NCI-H1930 (cell line): ENCODE measurements around the gene ZIC5.

Experiments used
- DNase-seq, 2 experiments: peaks; one replicate each; lab custom pipeline; 2025; lab: John Stamatoyannopoulos, UW

Gene ZIC5

DNA sequence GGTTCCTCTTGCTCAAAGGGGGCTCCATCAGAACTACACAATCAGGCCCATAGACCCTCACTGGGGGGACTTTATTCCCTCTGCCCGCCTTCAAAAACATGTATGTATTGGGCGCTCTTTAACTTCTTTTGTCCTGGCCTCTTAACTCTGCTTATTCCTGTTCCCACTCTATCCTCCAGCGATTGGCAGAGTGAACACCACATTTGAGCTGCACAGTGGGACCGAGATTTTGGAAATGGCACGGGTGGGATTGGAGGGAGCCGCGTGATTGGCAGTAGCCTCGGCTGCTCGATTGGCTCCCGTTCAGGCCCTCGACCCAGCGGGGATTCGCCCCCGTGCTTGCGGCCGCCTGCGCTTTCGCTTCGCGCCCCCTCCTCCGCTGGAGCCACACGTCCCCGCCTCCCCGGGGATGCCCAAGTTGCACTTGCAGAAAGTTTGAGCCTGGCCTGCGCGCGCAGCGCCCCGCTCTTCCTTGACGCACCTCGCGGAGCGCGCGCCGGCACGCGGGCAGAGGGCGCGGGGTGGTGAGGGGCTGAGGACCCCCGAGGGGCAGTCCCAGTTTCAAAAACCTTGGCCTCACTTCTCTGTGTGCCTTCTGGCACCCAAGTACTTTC is at the start of gene ZIC5:
ZIC5 (minus strand) TSS at position 192 of the 614 bp plus-strand sequence; CDS start at position 28, 164 bp downstream.
- no peak for DNase-seq

DNA sequence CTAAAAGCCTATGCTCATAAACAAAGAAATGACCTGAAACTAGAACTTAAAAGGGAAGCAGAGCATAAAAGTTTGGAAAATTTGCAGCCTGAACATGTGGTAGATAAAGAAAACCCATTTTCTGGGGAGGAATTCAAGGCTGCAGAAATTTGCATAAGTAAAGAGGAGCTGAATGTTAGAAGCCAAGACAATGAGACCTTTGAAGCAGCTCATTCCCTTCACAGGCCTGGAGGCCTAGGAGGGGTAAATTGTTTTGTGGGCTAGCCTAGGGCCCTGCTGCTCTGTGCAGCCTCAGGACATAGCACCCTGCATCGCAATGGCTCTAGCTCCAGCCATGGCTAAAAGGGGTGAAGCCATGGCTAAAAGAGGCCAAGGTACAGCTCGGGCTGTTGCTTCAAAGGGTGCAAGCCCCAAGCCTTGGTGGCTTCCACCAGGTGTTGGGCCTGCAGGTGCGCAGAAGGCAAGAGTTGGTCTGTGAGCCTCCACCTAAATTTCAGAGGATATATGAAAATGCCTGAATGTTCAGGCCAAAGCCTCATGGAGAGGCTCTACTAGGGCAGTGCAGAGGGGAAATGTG is 48.3 kb upstream of the ZIC5 start:
- DNase-seq, result no peak

DNA sequence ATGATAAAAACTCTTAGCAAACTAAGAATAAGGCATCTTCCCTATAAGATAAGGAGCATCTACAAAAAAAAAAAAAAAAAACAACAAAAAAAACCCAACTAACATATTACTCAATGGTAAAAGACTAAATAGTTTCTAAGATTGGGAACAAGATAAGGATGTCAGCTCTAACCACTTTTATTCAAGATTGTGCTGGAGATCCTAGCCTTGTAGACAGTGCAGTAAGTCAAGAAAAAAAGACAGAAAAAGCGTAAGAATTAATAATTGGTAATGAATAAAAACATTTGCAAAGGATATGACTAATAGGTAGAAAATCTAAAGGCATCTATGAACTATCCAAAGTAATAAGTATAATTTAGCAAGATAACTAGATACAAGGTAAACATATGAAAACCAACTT is 43.1 kb upstream of the ZIC5 start:
- no peak for DNase-seq

DNA sequence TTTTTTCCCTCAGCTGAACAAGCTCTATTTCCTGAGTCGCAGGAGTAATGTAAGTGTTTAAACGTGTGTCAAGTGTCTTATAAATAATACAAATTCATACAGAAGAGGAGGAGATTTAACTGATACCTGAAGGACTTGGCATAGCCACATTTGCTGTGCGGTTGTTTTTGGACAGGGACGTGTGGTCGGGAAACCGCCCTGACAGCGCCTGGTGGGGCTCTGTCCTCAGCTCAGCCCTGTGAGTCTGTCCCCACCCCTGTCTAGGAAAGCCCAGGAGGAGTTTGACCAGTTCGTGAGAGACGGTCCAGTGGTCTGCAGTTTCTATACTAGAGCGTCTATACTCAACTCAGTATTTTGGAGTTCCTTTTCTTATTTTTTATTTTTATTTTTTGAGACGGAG is 26.7 kb upstream of the ZIC5 start:
- DNase-seq, result no peak

DNA sequence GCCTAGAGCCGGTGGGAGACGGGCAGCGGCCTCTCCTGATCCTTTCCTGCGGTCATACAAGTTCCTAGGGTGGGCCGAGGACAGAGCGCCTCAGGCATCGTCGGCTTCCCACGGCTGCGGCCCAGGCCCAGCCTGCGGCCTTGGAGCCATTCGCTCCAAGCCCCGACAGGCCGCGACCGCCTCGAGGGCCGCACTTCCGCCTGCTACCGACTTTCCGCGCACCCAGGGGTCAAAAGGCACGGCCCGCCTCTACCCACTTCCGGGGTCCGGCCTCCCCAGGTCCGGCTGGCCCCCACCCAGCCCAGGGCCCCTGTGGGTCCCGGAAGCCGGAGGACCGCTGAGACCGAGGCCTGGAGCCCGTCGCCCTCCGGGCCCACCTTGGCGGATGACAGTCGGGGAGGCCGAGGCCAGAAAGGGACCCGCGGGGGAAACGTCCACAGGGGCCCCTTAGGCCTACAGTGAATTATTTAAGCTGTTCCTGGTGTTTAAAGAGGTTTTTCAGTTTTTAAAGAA is 26.2 kb upstream of the ZIC5 start:
- DNase-seq, result no peak

DNA sequence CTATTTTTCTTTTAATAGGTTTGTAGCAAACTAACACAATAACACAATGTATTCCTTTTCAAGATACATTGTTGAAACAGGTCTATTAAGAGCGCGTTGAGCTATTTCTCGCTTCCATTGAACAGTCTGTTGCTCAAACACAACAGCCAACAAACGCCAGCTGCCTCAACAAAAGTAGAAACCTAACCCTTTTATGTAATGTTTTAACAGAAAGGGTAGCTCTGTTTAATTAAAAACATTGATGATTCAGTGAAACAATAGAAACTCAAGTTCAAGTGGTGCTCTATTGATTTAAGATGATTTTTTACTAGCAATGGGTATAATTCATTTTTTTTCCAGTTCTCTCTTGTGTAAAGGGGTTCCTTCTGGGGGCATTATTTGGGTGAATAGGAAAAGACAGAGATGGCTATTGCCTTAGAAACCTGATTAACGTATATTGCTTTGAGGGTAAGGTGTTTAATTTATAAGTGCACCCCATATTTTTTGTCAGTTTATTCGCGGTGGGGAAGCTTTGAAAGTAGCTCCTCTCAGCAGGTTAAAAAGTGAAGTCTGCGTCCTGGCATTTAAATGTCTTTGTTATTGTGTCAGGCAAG is 24.9 kb upstream of the ZIC5 start:
- peak; percentile 93 for DNase-seq

DNA sequence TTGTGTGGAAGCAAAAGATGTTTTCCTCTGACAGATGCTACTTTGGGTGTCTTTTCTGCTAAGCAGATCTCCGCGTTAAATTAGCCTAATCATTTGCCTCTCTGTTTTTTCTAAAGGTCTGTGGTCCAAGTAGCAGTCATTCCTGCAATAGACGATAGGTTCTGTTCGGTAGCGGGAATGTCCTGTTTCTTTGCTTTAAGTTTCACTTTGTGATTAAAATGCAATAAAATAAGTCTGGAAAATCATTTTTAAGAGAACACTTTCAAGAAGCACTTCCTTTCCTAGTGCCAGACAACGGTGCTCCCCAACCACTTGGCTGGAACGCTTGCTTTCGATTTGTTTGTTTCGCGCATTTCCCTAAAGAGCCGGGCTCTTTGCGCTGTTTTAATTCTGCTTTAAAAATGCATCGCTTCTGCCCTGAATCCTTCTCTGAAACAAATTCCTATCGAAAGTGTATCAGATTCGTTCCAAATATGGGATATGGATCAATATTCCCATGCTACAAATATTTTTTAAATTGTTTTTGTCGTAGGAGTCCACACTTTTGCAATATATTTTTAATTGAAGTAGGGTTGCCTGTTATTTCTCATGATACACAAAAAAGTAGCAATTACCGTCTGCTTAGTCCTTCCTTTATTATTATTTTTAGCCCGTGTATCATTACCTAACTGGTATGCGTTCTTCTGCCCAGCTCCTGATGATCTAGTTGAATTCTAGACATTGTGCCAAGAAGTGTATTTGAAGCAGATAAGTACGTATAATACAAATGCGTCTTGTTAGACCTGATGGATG is 24.2 kb upstream of the ZIC5 start:
- DNase-seq, result peak; percentile 52 to 66

DNA sequence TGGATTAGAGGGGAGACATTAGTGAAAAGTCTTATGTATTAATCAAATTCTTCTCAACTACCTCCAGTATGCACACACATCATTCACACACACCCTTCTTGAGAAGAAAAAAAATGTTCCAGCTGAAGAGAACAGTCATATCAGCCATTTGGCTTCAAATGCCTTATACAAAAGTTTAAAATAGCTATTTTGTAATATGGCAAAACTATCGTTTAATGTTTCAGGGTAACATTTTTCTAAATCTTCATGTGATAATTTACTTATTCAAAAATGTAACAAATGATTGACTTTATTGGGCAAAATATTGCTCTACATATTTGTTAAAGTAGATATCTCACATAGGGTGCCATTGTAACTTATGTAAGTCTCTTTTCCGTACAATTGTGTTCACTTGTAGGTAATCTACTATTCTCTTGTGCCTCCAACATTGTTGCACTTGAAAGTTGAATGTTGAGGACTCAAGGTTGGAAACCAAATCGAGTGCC is 23.6 kb upstream of the ZIC5 start:
- DNase-seq, result no peak

DNA sequence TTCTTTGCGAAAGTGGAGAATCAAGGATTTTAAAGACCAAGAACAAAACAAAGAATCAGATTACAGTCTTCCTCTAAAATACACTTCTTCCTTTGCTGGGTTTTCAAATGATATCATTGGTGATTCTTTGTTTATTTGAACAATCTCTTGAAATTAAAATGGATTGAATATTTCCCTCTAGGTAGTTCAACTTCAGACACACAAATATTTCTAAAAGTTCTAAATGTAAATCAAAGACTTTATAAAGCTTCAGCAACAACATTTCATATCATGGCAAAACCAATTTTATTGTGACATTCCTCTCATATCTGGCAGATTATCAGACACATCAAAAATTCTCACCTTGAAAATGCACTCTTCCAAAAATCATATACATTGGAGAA is 23.1 kb upstream of the ZIC5 start:
- no peak for DNase-seq

DNA sequence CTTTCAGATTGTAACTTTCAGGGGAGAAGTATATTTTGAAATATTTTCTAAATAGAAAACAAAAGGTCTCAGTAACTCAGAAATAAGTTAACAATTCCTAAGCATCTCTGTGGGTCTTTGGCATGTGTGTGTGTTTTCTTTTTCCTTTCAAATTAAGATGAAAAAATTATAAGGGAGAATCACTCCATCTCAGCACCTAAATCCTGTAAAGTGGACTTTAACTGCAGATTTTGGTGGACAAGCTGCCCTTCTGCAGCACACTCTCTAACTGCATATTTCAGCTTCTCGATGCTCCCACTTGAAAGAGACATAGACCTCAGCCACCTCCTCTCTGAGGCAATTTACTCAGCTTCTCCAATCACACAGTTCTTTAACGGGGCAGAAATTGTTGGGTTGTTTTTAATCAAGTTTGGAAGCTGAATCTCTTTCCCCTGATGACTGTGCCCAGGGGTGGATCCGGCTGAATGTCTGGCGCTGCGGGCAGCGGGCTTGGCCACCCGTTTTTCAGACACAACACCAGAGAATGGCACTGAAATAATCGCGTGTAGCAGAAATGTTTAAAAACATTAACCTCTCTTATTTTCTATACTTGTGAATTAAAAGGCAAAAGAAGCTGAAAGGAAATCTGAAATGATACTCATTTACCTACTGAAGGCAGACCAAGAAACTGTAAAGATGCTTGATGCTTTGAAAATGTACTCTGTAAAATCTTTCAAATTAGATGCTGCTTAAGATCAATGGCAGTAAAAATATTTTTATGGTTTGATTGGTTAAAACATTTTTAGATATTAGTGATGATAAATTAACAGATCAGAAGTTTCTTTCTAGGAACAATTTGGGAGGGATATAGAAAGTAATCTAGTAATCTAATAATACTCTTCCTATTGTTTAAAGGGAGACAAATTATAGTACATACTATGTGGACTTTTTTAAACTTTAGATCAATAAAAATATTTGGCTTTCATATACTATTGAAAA is 22.4 kb upstream of the ZIC5 start:
- no peak for DNase-seq

DNA sequence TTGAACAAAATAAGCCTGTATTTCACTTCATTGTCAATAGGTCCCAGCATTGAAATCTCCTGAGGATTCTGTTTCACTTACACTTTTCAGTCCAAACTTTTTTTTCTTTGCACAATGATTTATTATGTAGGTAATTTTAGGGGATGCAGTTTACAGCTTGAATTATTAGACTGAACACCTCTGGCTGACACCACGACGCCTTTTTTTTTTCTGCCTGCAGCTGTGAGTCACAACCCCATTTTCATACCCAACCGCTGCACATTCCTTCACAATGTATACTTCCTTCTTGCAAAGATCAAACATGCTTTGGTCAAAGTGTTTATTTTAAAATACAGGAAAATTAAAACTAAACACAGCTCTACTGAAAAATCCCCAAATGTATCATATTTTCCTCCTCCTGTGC is 21.4 kb upstream of the ZIC5 start:
- DNase-seq, result no peak

DNA sequence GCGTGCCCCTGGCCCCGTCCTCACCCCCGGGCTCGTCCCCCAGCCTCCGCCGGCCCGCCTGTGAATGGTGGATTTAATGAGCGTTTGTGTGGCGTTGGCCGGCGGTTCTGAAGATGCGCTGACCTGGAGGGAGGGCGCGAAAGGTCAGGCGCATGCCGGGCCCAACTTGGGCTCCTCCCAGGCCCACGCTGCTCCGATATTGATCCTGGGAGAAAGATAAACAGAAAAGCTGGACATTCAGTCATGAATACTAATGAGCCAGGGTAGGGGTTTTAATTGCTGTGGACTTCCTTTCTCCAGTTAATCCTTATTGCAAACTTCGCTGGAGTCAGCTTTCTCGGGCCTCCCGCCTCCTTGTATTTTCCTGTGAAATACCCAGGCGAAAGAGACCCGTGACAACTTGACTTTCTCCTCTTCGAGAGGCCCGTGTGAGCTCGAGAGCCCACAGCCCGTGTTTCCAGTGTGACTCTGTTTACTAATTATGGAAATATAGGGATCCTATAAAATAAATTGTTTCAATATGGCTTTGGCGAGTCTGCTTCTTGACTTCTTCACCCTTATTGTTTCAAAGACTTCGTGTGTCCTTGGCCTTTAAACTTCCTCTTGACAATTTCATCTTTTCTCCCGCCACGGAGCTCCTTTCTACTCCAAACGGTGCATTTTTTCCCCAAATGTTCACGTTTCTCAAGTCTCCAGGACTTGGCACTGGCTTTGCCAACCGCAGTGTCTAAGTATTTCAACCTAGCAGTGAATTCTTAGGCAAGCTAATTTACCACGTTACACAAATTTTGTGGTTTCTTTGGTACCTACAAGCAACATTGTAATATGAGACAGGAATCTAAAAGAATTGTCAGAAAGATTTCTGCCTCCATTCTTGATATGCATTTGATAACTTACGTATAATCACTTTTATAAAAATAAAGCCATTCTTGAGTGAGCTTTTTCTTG is 20.5 kb upstream of the ZIC5 start:
- DNase-seq, result no peak

DNA sequence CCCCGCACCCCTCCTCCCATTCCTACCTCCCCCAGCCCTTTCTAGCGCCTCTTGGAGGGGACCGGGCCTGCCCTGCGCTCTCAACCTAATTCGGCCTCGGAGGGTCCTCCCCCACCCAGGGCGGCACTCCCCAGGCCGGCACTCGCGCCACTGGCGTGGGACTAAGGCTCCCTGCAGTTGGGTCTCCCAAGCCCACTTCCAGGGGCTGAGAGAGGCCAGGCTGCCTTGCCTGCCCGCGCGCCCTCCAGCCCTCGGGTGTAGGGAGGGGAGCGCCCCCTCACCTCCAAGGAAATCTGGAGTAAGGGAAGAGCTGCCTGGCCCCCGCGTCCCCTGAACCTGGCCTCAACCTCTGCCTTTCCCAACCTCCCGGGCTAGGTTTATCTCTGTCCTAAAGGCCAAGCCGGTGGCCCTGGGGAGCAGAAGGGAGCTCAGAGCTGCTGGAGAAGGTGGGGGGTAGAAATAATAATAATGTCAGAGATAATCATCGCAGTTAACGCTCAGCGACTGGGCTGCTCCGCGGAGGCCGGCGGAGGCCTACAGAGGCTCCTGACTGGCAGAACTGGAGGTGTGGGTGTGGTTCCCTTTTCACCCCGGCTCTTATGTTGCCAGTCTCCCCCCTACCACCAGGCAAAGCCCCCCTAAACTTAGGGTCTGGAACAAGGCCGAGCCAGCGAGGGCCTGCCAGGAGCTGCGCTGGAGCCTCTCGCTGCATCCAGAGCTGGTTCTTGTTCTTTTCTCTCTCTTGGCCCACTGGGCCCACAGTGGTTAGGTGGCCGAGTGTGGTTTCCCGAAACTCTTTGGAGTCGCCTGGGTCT is 19.7 kb upstream of the ZIC5 start:
- DNase-seq, result no peak

DNA sequence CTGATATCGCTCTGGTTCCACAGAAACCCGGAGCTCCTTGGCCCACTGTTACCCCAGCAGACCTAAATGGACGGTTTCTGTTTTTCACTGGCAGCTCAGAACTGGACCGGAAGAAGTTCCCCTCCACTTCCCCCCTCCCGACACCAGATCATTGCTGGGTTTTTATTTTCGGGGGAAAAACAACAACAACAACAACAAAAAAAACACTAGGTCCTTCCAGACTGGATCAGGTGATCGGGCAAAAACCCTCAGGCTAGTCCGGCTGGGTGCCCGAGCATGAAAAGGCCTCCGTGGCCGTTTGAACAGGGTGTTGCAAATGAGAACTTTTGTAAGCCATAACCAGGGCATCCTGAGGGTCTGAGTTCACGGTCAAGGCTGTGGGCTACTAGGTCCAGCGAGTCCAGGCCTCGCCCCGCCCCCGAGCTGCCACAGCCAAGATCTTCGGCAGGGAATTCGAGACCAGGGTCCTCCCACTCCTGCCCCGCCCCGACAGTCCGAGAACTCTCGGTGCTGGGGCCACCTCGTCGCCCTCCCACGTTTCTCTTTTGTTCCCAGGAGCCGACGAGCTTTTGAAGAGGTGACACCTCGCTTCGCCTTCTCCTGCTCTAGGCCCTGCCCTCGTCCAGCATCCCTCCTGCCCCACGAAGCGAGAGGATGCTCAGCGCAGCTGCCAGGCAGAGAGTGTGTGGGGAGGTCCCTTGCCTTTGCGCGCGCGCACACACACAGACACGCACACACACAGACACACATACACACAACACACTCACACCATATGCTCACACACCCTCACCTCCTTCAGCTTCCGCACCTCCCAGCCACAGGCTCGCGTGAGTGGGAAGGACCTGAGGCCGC is 18.8 kb upstream of the ZIC5 start:
- DNase-seq, result no peak

DNA sequence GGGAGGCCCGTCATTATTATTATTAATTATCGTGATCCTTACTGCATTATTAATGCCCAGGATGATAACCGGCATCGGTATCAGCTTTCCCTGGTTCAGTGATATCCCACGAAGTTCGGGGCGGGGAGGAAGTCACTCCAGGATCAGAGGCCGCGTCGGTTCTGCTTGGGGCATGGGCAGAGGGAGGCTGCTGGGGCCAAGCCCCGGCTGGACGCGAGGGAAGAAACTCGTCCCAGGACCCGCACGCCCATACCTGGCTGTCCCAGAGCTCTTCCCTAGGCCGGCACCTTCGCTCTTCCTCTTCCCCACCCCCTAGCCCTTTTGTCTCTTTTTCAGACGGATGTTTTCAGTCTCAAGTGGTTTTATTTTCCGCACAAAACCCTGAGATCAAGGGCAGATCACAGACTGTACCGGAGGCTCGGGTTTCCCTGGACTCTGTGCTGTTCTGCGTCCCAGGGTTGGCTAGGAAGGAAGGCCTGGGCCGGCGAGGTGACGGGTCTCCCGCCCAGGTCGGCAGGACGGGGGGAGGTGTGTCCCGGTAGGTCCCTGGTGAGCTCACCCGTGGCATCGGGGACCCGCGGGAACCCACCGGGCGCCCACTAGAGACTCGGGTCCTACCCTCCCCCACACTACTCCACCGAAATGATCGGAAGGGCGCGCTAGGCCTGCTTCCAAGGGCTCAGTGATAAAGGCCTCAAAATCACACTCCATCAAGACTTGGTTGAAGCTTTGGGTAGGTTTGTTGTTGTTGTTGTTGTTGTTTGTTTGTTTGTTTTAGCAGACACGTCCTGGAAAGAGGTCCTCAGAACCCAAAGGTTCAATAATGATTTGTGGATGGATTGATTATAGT is 17.9 kb upstream of the ZIC5 start:
- no peak for DNase-seq

DNA sequence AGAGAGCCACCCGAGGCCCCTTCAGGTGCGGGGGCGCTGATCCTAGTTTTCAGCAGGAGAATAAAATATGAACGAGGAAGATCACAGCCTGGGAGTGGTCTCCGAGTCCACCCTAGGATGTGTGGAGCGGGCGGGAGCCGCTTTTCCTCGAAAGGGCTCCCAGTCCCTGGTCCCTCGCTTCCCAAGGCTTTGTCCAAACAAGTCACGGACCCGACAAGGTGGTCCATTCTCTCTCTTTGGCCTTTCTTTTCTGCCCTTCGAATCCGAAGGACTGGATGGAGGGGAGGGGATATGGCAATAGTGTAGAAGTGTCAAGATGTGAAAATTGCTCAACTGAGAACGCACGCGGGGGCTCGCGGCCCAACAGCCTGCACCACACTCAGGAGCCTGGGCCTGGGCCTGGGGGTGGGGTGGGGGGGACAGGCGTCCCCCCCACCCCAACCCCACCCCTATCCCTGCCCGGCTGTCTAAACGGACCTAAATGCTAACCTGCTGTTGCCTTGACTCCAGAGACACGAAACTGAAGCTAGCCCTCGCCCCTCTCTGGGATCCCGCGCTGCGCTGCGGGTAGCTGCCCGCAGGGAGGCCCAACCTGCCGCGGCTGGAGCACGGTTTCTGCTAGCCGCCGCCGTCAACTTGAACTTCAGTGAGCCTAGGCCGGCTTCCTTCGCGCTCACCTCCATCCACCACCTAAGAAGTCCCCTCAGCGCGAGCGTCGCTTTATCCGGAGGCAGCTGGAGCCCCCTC is 17.1 kb upstream of the ZIC5 start:
- DNase-seq, result no peak
